Measurements from ENCODE around the gene DCAF10. TPM values are rescaled to one million over a fixed set of nuclear protein-coding genes. Genes with fewer than 3 reads are reported as not detected.

Gene DCAF10
- total RNA-seq, 1 donor from 2014 or later = 32.2 TPM

GRCh38 chr9:37903647-37904444, 103.2 kb downstream of the DCAF10 start, which contains the start of gene SLC25A51:
TSS of gene SLC25A51 (minus strand) at chr9:37904127. CDS start at chr9:37888550, 15,577 bp downstream.
- Mint-ChIP-seq H3K27ac (ENCODE audit: unreplicated experiment) (peak within 1 kb of the TSS; percentile 88), H3K4me1 (ENCODE audit: low read depth) (peaks cover 32% of the 10 kb centered on the region), H3K4me3 (ENCODE audit: unreplicated experiment) (peak within 1 kb of the TSS; percentile 82), H3K9me3 (ENCODE audit: low read depth) (no peaks in the 10 kb centered on the region), H3K27me3 (ENCODE audit: low read depth) (no peaks in the 10 kb centered on the region), H3K36me3 (ENCODE audit: low read depth) (peaks cover 3% of the 10 kb centered on the region)
- TF ChIP-seq CTCF (IDR thresholded peaks at IDR 0.05) = peak; percentile 99
- DNase-seq (ENCODE audit: low spot score) = no peak

- Mint-ChIP-seq H3K27ac (ENCODE audit: unreplicated experiment) (peak overlapping the region; percentile 88), H3K27me3 (ENCODE audit: low read depth) (no peaks in the 10 kb centered on the region), H3K36me3 (ENCODE audit: low read depth) (peaks cover 2% of the 10 kb centered on the region), H3K4me1 (ENCODE audit: low read depth) (peaks cover 25% of the 10 kb centered on the region), H3K9me3 (ENCODE audit: low read depth) (no peaks in the 10 kb centered on the region), H3K4me3 (ENCODE audit: unreplicated experiment) (peak overlapping the region; percentile 82)
- TF ChIP-seq CTCF (IDR thresholded peaks at IDR 0.05) = peak; percentile 64
- DNase-seq (ENCODE audit: low spot score) = no peak
Measured at GRCh38 chr9:37904445-37905130, 104.0 kb downstream of the DCAF10 start.

GRCh38 chr9:37905131-37905505, 104.5 kb downstream of the DCAF10 start:
- no peak for DNase-seq (ENCODE audit: low spot score)
- Mint-ChIP-seq H3K27ac (ENCODE audit: unreplicated experiment) (no peak overlapping the region), H3K36me3 (ENCODE audit: low read depth) (peaks cover 2% of the 10 kb centered on the region), H3K4me3 (ENCODE audit: unreplicated experiment) (peak overlapping the region; percentile 82), H3K27me3 (ENCODE audit: low read depth) (no peaks in the 10 kb centered on the region), H3K9me3 (ENCODE audit: low read depth) (no peaks in the 10 kb centered on the region), H3K4me1 (ENCODE audit: low read depth) (peaks cover 25% of the 10 kb centered on the region)
- no peak for TF ChIP-seq CTCF (IDR thresholded peaks at IDR 0.05)

DNA sequence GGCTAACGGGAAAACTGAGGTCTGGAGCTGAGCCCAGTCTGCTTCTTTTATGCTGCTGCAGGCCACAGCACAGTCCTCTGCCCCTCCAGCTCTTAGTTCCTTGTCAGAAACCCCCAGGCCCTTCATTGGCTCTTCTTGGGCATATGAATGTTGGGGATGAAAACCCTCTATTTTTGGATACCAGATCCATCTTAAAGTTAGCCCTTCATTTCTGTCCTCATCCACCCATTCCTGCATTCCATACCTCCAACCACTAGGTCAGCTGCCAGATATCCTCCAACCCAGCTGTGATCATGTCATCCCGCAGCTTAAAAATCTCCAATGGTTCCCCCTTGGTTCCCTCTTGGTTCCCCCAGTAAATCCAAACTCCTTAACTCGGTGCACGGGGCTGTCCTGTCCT, 105.2 kb downstream of the DCAF10 start:
- H3K36me3 Mint-ChIP-seq (ENCODE audit: low read depth) = peaks cover under 1% of the 10 kb centered on the region
- TF ChIP-seq CTCF (IDR thresholded peaks at IDR 0.05) = no peak
- no peaks in the 10 kb centered on the region for H3K27me3 Mint-ChIP-seq (ENCODE audit: low read depth)
- H3K4me3 Mint-ChIP-seq (ENCODE audit: unreplicated experiment) = no peak overlapping the region
- no peaks in the 10 kb centered on the region for H3K9me3 Mint-ChIP-seq (ENCODE audit: low read depth)
- no peak overlapping the region for H3K27ac Mint-ChIP-seq (ENCODE audit: unreplicated experiment)
- DNase-seq (ENCODE audit: low spot score) = no peak
- peaks cover 23% of the 10 kb centered on the region for H3K4me1 Mint-ChIP-seq (ENCODE audit: low read depth)

Measured in chondrocyte (in vitro differentiated cells).